Embryonic facial prominence (tissue), 1 donor: ENCODE measurements around the gene GET3.

Experiments used
- DNase-seq: peaks from one replicate; pipeline ENCODE4 v3.0.0-alpha.2; 2016; ENCODE audit errors: extremely low spot score

Gene GET3

DNA sequence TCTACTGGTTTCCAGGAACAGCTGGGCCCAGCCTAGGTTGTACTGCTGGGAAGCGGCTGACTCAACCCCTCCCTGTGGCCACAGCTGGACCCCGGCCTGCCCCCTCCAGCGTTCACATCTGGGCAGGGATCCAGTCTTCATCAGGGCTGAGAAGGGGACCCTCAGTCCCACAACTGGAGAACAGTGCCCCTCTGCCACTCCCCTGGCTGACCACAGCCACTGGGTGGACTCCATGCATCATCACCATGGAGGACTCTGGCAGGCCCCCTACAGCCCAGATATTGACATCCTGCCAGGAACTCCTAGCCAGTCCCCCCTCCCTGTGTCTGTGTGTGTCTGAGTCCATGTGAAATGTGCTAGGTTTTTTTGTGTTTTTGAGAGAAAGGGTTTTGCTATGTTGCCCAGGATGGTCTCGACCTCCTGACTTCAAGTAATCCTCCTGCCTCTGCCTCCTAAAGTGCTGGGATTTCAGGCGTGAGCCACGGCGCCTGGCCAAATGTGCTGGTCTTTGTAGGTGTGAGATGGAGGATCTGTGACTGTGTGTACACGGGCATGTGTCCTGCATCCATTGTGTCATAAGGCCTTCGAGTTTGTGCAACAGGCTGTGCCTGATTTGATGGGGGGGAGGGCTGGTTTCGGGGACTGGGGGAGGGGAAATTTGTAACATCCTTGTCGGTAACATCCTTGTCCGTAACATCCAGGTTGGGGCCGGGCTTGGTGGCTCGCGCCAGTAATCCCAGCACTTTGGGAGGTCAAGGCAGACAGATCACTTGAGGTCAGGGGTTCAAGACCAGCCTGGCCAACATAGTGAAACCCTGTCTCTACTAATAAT lies 42.1 kb downstream of the GET3 start:
- DNase-seq, result no peak

DNA sequence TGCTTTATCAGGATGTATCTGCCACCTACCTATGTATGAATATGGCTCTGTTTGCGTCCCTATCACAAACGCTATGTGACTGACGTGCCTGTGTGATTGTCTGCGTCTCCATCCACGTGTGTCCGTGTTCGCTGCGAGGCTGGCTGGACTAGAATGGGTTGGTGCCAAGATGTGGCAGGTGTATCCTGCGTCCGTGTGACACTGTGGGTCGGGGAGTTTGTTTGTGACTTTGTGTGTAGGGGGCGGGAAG lies 44.8 kb downstream of the GET3 start:
- DNase-seq, result no peak

DNA sequence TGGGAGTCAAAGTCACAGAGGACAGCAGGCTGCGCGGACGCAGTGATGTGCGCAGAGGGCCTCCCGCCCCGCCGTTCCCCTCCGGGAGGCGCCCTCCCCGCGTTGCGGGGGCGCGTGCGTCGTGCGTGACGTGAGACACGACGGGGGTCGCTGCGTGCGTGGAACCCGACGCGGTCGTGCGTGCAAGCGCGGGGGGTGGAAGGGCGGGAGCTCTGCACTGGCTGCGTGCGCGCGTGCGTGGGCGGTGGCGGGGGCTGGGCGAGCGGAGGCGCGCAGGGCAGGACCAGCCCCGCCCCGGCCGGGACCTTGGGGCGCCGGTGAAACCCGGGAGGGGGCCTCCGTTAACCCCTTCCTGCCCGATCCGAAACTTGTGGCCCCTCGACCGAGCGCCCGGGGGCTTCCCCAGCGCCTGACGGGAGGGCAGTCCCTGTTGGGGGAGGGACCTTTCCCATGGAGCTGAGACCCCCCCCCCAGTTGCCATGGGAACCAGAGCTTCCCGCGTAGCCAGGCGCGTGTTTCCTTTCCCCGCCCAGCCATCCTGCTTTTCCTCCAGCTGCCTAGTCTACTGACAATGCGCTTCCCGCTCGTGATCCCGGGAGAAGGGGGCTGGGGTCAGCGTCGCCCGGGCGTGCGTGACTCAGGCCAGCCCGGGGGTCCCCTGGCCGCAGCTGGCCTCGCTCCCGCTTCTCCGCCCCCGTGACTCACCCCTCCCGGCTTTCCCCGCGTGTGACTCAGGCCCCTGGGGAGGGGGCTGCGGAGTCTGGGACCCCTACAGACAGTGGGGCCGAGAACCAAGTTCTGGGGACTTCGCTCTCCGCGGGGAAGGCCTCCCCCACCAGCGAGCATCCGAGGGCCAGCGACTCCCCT lies 45.4 kb downstream of the GET3 start:
- peak; percentile 68 for DNase-seq

DNA sequence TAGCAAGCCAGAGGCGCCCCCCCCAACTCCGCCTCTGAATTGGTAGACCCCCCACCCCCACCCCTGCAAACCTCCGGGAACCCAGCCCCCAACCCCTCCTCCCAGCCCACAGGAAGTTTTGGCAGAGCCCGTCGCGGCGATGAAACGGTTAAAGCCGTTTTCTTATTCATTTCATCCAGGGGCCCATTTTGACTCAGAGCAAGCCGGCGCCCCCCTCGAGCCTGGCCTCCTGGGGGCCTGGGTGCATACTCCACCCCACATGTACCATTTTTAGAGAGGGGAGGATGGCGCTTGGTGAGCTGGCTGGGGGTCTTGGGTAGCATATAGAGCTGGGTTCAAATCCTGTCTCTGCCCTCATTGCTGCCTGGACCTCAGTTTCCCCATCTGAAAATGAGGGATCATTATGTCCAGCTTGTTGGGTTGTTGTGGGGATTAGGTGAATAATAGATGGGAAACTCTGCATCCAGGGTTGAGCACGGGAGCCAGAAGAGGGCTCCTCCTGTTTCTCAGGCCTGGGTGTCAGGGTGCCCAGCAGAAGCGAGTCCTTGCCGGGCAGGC lies 46.1 kb downstream of the GET3 start:
- no peak for DNase-seq

DNA sequence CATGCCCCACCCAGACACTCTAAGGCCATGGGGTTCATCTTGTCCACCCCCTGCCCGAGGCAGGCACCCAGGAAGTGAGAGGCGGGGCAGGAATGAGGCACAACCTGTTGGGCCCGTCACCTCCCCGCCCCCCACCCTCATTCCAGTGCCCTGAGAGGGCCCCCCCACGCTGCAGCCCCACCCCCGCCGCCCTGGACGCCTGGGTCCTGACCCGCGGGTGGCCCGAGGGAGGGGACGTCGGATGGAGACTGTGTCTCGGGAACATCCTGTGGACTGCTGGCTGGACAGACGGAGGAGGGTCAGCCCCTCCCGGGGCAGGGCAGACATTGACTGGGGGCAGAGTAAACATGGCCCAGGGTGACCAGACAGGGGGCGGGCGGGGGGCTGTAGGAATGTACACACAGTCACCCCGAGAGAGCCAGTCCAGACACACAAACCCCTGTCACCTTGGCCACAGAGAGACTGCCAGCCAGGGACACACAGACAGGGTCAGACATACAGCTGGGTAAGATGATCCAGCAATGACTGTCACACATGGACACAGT lies 46.6 kb downstream of the GET3 start:
- DNase-seq, result no peak

DNA sequence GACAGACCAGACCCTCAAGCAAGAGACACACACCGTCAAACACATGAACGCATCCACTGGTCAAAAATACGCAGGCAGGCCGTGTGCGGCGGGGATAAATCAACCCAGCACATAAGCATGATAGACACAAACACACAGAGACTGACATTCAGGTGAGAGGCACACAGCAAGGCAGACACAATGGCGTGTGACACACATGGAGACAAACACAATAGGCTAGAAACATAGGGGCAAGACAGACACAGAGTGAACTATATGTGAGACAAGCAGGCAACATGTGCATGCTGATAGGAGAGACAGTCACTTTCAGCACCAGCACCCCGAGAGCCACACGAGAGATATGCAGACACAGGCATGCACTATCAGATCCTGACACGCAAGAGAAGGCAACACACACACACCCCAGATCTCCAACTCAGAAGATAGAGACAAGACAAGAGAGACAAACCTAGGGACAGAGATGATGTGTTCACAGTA lies 47.1 kb downstream of the GET3 start:
- DNase-seq, result no peak

DNA sequence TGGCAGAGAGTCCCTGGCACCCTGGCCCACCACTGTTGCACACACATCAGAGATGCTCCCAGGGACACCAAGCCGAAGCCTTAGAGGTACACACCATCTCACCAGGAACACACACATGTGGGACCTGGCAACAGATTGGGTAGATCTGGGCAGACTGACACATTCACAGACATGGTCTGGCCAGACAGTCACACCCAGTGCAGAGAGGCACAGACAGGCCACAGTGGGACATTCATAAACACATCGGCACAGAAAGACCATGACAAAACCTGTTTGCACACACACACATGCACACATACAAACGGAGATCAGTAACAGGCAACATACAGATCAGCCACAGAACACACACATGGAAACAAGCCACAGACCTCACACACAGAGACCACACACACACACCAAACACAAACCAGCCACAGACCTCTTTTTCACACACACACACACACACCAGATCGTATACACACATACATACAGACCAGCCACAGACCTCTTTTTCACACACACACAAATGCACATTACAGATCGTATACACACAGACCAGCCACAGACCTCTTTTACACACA lies 47.7 kb downstream of the GET3 start:
- no peak for DNase-seq

DNA sequence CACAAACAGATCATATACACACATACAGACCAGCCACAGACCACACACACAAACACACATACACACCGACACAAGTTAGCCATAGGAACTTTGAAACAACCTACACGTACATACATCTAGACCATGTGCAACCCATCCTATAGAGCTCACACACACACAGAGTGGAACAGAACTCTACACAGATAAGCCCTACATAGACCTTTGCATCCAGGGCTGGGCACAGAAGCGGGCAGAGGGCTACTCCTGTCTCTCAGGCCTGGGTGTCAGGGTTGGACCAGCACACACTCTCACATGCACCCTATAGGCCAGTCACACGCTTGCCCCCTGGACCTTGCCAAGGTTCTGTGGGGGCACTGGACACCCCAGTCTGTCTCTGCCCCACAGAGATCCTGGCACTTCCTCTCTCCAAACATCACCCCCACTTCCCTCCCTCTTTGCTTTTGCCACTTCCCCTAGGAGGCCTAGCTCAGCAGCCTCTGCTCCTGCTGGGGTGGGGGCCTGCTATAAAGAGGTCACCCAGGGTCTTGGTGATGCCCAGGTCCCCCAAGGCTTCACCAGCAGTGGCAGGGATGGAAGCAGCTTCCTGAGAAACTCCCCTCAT lies 48.2 kb downstream of the GET3 start:
- DNase-seq, result no peak

DNA sequence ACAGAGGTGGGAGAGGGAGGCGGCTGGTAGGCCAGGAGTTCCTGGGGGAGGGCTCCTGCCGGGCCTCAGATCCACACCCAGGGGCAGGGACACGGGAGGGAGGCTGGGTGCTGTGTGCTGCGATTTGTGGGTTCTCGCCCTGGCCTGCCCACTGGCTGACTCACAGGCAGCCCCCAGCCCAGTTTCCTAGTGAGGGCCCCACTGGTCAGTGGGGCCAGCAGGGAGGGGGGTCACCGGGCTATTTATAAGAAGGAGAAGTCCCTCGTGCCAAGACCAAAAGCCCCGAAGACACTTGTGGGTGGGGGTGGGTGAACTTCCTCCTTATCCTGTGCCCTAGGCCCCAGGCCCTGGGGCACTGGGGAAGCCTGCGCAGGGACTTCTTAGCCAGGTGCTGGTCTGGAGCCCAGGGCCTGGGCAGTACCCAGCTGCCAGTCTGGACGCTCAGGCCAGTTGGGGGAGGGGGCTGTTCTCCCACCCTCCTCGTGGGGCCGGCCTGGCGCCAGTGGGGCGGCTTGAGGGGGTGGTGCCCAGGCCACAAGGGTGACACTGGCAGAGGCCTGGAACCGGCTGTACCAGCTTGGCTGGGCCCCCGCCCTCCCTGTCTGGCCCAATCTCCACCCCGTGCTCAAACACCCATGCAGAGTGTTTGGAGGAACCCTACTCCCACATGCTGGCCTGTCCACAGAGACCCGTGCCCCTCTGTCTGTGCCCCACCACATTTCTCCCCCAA lies 49.0 kb downstream of the GET3 start:
- DNase-seq, result no peak

DNA sequence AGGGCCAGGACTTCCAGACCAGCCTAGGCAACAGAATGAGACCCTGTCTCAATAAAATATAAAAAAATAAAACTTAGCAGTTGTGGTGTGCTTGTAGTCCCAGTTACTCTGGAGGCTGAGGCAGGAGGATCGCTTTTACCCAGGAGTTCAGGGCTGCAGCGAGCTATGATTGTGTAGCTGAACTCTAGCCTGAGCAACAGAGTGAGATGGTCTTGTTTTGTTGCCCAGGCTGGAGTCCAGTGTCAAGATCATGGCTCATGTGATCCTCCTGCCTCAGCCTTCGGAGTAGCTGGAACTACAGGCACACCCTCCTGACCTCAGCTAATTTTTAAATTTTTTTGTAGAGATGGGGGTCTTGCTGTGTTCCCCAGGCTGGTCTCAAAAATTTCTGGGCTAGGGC lies 49.7 kb downstream of the GET3 start:
- DNase-seq, result no peak

DNA sequence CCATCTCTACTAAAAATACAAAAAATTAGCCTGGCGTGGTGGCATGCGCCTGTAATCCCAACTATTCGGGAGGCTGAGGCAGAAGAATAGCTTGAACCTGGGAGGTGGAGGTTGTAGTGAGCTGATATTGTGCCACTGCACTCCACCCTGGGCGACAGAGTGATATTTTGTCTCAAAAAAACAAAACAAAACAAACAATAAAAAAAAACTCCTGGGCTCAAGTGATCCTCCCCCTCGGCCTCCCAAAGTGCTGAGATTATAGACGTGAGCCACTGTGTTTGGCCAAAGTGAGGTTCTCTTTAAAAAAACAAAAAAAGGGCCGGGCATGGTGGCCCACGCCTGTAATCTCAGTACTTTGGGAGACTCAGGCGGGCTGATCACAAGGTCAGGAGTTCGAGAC lies 50.2 kb downstream of the GET3 start:
- no peak for DNase-seq

DNA sequence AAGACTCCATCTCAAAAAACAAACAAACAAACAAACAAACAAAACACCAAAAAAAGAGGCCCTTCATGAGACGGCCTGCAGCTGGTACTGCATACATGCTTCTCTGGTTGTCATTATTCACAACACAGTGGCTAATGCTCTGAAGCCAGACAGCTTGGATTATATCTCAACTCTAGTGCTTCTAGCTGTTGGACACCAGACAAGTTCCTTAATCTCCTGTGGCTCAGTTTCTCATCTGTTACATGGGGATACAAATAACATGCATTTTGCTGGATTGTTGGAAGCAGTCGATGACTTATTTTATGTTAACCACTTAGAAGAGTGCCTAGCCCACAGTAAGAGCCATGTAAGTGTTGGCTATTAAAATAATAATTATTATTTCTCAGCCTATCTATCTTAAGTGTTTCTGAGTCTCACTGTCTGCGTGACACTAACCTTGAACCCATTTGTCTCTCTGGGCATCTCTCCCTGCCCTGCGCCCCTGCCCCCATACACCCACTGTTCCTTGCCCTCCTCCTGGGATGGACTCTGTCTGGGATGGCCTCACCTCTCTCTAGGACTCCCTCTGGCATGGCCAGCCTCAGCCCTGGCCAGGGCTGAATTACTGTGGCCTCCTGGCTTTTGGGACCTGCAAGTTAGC lies 50.9 kb downstream of the GET3 start:
- DNase-seq, result no peak

DNA sequence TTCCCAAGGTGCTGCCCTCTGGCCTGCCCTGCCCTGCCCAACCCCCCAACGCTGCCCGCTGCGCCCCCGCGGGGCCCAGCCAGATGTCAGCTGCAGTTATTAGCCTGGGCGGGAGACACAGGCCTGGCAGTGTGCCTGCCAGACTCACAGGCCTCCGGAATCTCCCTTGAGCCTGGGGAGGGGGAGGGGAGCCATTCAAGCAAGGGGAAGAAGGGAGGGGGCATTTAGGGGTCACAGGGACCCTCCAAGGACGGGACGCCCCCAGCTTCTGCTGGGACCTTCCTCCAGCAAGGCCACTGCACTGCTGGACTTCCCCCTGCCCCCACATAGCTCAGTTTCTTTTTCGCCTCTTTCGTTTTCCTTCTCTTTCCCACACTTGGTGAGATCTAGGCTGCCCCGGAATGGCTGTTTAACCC lies 51.4 kb downstream of the GET3 start:
- no peak for DNase-seq

DNA sequence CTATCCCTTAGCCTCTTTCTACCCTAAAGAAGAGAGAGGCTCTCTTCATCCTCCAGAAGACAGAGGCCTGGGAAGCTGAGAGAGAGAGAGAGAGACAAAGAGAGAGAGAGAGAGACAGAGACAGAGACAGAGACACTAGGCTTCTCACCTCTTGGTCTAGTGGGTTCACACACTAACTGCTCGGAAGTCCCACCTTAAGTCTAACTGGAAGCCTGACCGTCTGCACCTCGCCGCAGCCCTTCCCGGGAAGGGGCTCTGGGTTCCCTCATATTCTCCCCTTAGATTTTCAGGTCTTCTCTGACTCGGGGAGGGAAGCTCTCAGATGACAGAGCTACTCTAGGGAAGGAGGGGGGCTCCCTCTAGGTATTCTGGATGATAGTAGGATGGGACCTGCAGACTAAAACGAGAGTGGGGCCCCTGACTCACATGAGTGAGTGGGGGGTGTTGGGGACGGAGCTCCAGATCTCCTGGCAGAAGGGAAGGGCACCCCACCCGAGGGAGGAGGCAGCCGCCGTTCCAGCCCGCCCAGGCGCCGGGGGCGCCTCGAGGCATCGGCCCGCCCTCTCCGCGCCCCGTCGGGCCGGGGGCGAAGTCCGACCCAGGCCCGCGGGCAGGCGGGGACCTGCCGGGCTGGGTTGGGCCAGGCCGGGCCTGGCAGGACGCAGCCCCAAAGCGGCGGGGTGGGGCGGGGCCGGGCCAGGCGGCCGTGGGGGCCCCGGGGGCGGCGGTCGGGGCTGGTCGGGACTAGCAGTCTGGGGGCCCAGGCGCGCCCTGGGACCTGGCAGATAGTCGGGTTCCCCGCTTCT lies 52.0 kb downstream of the GET3 start:
- DNase-seq, result no peak

DNA sequence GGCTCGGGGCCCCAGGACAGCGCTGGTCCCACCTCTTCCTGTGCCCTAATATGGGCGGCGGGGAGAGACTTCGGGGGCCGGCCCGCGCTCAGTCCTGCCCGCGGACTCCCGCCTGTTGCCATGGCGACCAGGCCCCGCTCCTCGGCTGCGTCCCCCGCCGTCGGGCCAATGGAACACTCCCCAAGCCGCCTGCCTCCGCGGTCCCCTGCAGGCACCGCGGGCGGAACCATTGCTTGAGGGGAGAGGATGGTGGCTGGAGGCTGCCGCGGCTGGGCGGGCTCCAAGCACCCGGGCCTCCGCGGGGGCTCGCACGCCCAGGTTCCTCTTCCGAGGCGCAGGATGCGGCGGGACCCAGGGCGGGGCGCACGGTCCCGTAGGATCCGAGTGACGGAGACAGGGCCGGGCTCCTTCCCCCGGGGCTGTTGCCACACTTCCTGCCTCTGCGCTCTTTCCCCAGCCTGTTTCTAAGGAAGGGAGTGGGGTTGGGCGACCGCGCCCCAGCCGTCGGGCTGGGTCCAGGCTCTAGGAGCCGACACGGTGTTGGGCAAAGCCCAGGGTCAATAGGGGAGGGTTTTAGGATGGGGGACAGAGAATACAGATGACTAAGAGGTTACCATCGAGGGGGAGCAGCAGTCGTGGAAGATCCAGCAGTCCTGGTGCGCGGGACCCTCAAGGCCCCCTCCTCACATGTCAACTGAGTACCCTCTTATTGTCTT lies 52.8 kb downstream of the GET3 start:
- DNase-seq, result peak; percentile 75

DNA sequence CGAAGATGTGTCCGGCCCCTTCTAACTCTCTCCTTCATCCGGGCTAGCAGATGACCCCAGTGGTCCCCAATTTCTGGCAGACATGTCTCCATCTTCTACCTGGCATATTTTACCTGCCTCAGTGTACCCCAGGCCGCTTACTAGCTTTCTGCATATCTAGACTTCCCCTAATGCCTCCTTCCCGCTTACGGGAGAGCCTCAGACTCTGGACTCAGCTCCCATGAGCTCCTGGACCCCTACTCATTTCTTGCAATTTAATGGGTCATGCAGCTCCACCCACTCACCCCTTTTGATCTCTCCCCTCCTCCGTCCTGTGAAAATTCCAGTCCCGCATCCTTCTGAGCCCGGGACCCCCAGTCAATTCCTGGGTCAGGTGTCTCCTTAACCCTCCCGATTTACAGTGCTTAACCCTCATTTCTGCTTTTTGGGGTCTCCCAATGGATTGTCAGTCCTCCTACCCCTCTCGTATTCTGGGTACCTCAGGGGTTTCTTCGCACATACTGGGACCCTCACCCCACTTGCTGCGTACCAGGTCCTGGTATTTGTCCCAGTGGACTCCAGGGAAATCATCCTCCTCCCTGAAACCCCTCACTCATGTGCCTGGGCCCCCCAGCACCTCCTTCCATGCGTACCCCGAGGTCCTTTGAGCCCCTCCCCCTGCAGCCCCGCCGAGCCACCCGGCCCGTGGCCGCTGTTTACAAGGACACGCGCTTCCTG lies 53.5 kb downstream of the GET3 start:
- no peak for DNase-seq

DNA sequence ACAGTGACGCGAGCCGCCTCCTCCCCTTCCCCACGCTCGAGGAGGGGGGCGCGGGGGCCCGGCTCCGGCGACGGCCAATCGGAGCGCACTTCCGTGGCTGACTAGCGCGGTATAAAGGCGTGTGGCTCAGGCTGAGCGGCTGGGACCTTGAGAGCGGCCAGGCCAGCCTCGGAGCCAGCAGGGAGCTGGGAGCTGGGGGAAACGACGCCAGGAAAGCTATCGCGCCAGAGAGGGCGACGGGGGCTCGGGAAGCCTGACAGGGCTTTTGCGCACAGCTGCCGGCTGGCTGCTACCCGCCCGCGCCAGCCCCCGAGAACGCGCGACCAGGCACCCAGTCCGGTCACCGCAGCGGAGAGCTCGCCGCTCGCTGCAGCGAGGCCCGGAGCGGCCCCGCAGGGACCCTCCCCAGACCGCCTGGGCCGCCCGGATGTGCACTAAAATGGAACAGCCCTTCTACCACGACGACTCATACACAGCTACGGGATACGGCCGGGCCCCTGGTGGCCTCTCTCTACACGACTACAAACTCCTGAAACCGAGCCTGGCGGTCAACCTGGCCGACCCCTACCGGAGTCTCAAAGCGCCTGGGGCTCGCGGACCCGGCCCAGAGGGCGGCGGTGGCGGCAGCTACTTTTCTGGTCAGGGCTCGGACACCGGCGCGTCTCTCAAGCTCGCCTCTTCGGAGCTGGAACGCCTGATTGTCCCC lies 54.2 kb downstream of the GET3 start, which contains the start of gene JUNB:
Gene JUNB (plus strand): TSS at position 142 of the 706 bp plus-strand sequence. CDS start 286 bp downstream, at position 428.
- peak; percentile 89 for DNase-seq
